GM18517 (cell line): ENCODE results near the gene SPATA31A6.
"Not testable (repeated sequence)": the region's sequence is repeated elsewhere in the genome, so short reads cannot be mapped to it uniquely, and the experiment has no call there.

Source experiments
- ATAC-seq: cut with Tn5 transposase; IDR thresholded peaks from one replicate; pipeline ENCODE4 v1.9.1; 2021; ENCODE audit warnings: mild to moderate bottlenecking, moderate library complexity; ENCODE audit not compliant: unreplicated experiment

Gene SPATA31A6

GRCh38 chr9:42183359-42183758 is at the start of gene SPATA31A6:
SPATA31A6 (plus strand) TSS chr9:42183659; CDS start chr9:42183688, 29 bp downstream.
- ATAC-seq: not testable (repeated sequence)

GRCh38 chr9:42160299-42160698 is 23.2 kb upstream of the SPATA31A6 start:
- ATAC-seq: not testable (repeated sequence)

GRCh38 chr9:42219861-42220260 is 36.4 kb downstream of the SPATA31A6 start:
- not testable (repeated sequence) for ATAC-seq

GRCh38 chr9:42223230-42223629 is 39.8 kb downstream of the SPATA31A6 start:
- not testable (repeated sequence) for ATAC-seq

GRCh38 chr9:42233031-42233430 is 49.6 kb downstream of the SPATA31A6 start:
- ATAC-seq: not testable (repeated sequence)

GRCh38 chr9:42234610-42235009 is 51.2 kb downstream of the SPATA31A6 start:
- ATAC-seq: not testable (repeated sequence)

GRCh38 chr9:42235352-42235991 is 52.0 kb downstream of the SPATA31A6 start:
- ATAC-seq: not testable (repeated sequence)

- not testable (repeated sequence) for ATAC-seq
Observed at GRCh38 chr9:42236097-42236496, 52.6 kb downstream of the SPATA31A6 start.

GRCh38 chr9:42237381-42237780 is 53.9 kb downstream of the SPATA31A6 start:
- not testable (repeated sequence) for ATAC-seq

- ATAC-seq: not testable (repeated sequence)
Observed at GRCh38 chr9:42238862-42239261, 55.4 kb downstream of the SPATA31A6 start.
